NT2/D1 (cell line): ENCODE measurements around the gene CD274.

ENCODE experiments used
- SUZ12 ChIP-seq: IDR thresholded peaks from 2 replicates; pipeline ENCODE4 v1.6.1; 2011; ENCODE audit not compliant: insufficient read length, insufficient read depth; ENCODE audit errors: extremely low read depth
- ZNF274 ChIP-seq: IDR thresholded peaks from 2 replicates; pipeline ENCODE4 v1.6.1; 2011; ENCODE audit warnings: mild to moderate bottlenecking, low read depth, low read length

DNA sequence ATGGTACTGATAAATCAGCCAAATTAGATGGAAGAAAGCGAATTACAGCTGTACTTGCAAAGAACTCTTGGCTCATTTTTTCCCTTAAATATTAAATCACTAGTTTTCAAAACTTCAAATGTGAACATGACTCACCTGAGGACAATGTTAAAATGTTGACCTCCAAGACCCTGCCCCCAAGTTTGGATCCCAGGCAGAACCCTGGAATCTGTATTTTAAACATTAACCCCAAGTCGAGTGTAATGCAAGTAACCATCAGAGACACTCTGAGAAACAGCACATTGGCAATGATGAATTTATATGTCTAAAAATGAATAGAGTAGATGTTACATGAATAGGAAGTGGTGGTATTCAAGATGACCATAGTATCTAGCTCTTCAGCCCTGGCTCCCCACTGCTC is 2.3 kb upstream of the CD274 start:
- TF ChIP-seq SUZ12 (no peak), ZNF274 (no peak)
